Endothelial cell of umbilical vein (primary cell): ENCODE measurements around the gene AKAP13. TPM values are rescaled to one million over a fixed set of nuclear protein-coding genes. Genes with fewer than 3 reads are reported as not detected.

Source experiments
- BruUV-seq: library from RNA; stranded (reverse); fragments of 400-500 nt; replicated peaks from 2 replicates; lab custom pipeline; 2021; lab: Mats Ljungman, UMichigan
- CTCF ChIA-PET: fragments of 300-600, 350-600 bp; sonication (Branson Sonifier 250); formaldehyde crosslinking; loops from one replicate; lab custom pipeline; 2021; ENCODE audit warnings: antibody characterized with exemption, inconsistent platforms; lab: Charles Lee
- POLR2A ChIA-PET: fragments of 300-600, 350-600 bp; sonication (Branson Sonifier 250); formaldehyde crosslinking; loops from one replicate; lab custom pipeline; 2021; ENCODE audit warnings: antibody characterized with exemption, inconsistent platforms; lab: Charles Lee
- DNase-seq: peaks from one replicate; pipeline ENCODE4 v3.0.0-alpha.2; 2011; ENCODE audit warnings: low read depth, low spot score
- FAIRE-seq: peaks from 2 replicates; lab custom pipeline; 2011; peaks lifted over from hg19 to GRCh38; lab: Jason Lieb, UNC
- H2AFZ ChIP-seq: 2 replicates; pipeline ENCODE4 v1.6.0; 2012; ENCODE audit warnings: low read depth, low read length, control low read depth, inconsistent platforms
- H3K27ac ChIP-seq: 2 replicates; pipeline ENCODE4 v1.5.1; 2011; ENCODE audit warnings: low read depth, mild to moderate bottlenecking, control low read depth, low read length, moderate library complexity; ENCODE audit not compliant: insufficient read depth
- H3K27me3 ChIP-seq, 2 experiments: 2 replicates each; pipeline versions ENCODE4 v1.6.0 to v1.6.1; 2011; ENCODE audit warnings: low read length in 2 of 2, mixed read lengths in 1 of 2; ENCODE audit not compliant: control insufficient read depth in 2 of 2, insufficient read depth in 2 of 2
- H3K36me3 ChIP-seq, 2 experiments: 2 replicates in 1 of 2; 3 replicates in 1 of 2; pipeline ENCODE4 v1.5.1; 2011; ENCODE audit warnings: low read length in 2 of 2, mild to moderate bottlenecking in 1 of 2, moderate library complexity in 1 of 2; ENCODE audit not compliant: control insufficient read depth in 2 of 2, insufficient read depth in 2 of 2; ENCODE audit errors: extremely low read depth in 1 of 2
- H3K4me1 ChIP-seq: 3 replicates; pipeline ENCODE4 v1.5.1; 2011; ENCODE audit warnings: mild to moderate bottlenecking, low read length; ENCODE audit not compliant: control insufficient read depth, insufficient read depth; ENCODE audit errors: extremely low read depth
- H3K4me2 ChIP-seq: 2 replicates; pipeline ENCODE4 v1.6.1; 2011; ENCODE audit warnings: low read length, control low read depth, mixed read lengths; ENCODE audit not compliant: insufficient read depth
- H3K4me3 ChIP-seq, 3 experiments: fragments of 200-600 bp in 1 of 3; sonication (generic), shearing (Covaris generic) in 1 of 3; replicated peaks in 1 of 3; 2 replicates each; pipeline ENCODE4 v1.5.1; 2011 to 2016; ENCODE audit warnings: control low read depth in 3 of 3, low read length in 3 of 3, mild to moderate bottlenecking in 2 of 3, inconsistent platforms in 1 of 3, low read depth in 1 of 3, moderate library complexity in 1 of 3; ENCODE audit not compliant: insufficient read depth in 1 of 3
- H3K79me2 ChIP-seq: 2 replicates; pipeline ENCODE4 v1.6.0; 2012; ENCODE audit warnings: low read length, inconsistent platforms; ENCODE audit not compliant: control insufficient read depth, insufficient read depth
- H3K9ac ChIP-seq: replicated peaks from 2 replicates; pipeline ENCODE3; 2011; ENCODE audit warnings: low read length, control low read depth; ENCODE audit not compliant: insufficient read depth; ENCODE audit errors: extremely low read depth
- H3K9me1 ChIP-seq: replicated peaks from 3 replicates; pipeline ENCODE4 v1.6.0; 2011; ENCODE audit warnings: mild to moderate bottlenecking, low read length; ENCODE audit not compliant: control insufficient read depth, insufficient read depth; ENCODE audit errors: extremely low read depth
- H3K9me3 ChIP-seq: replicated peaks from 2 replicates; pipeline ENCODE4 v1.5.1; 2012; ENCODE audit warnings: low read length, inconsistent platforms; ENCODE audit not compliant: control insufficient read depth, insufficient read depth
- H4K20me1 ChIP-seq: replicated peaks from 2 replicates; pipeline ENCODE3; 2011; ENCODE audit warnings: mild to moderate bottlenecking, low read length; ENCODE audit not compliant: control insufficient read depth, insufficient read depth; ENCODE audit errors: extremely low read depth
- CTCF ChIP-seq, 2 donors: IDR thresholded peaks; 1 replicate in 1 of 2; 2 replicates in 1 of 2; pipeline ENCODE4 v1.5.1; 2011; ENCODE audit warnings: low read length in 2 of 2, mild to moderate bottlenecking in 2 of 2, moderate library complexity in 2 of 2, control low read depth in 1 of 2, inconsistent platforms in 1 of 2, low read depth in 1 of 2; ENCODE audit not compliant: insufficient read depth in 1 of 2; ENCODE audit errors: extremely low read depth in 1 of 2
- EZH2 ChIP-seq: IDR thresholded peaks from 2 replicates; pipeline ENCODE4 v1.6.1; 2012; ENCODE audit warnings: borderline replicate concordance, low read depth, mild to moderate bottlenecking, moderate library complexity, low read length, inconsistent platforms; ENCODE audit not compliant: severe bottlenecking
- FOS ChIP-seq: IDR thresholded peaks from 2 replicates; pipeline ENCODE4 v1.6.1; 2011; ENCODE audit warnings: mild to moderate bottlenecking, low read length, moderate library complexity, borderline replicate concordance; ENCODE audit not compliant: insufficient read depth
- GATA2 ChIP-seq: IDR thresholded peaks from 2 replicates; pipeline ENCODE4 v1.7.0; 2011; ENCODE audit warnings: low read depth, mild to moderate bottlenecking, moderate library complexity, mixed read lengths, low read length; ENCODE audit not compliant: insufficient read length, insufficient read depth
- JUN ChIP-seq: IDR thresholded peaks from 2 replicates; pipeline ENCODE4 v1.6.1; 2011; ENCODE audit warnings: borderline replicate concordance, low read depth; ENCODE audit not compliant: insufficient read length, insufficient read depth
- MAX ChIP-seq: IDR thresholded peaks from 2 replicates; pipeline ENCODE4 v1.6.1; 2011; ENCODE audit not compliant: insufficient read depth, insufficient read length
- MYC ChIP-seq: IDR thresholded peaks from one replicate; pipeline ENCODE4 v1.6.1; 2011; ENCODE audit warnings: mild to moderate bottlenecking, low read depth, low read length
- POLR2A ChIP-seq: IDR thresholded peaks from 2 replicates; pipeline ENCODE4 v1.6.1; 2012; ENCODE audit warnings: low read depth, mild to moderate bottlenecking, control low read depth, low read length
- POLR2AphosphoS5 ChIP-seq: IDR thresholded peaks from 2 replicates; pipeline ENCODE4 v1.6.1; 2012; ENCODE audit warnings: low read depth, mild to moderate bottlenecking, control low read depth, low read length, moderate library complexity; ENCODE audit not compliant: insufficient read depth
- dilution Hi-C: fragments of 300-500 bp; cut with MboI; formaldehyde crosslinking; loops from one replicate; pipeline ENCODE4 v1.15.0; 2019; ENCODE audit warnings: low sequenced_read_pairs; ENCODE audit not compliant: extremely low pct_ligation_motif_present
- intact Hi-C: fragments of 100-400 bp; cut with micrococcal nuclease; formaldehyde crosslinking; loops from one replicate; pipeline ENCODE4 v1.10.0; 2022
- polyA plus RNA-seq, 4 experiments: library from polyadenylated mRNA; depleted of rRNA in 3 of 4; stranded (reverse) in 3 of 4; unstranded in 1 of 4; fragments of >200 nt; gene quantifications; 2 replicates each; pipeline versions ENCODE4 v1.2.1 to v1.2.3, GENCODE V29; 2011 to 2012; ENCODE audit warnings: missing spikeins in 1 of 4
- total RNA-seq: library from RNA; stranded (reverse); gene quantifications from 2 replicates; pipeline ENCODE4 v1.2.3, GENCODE V29; 2021

The AKAP13 gene
- total and polyA plus RNA-seq, 2 donors (not counting 3 experiments of a cell fraction or from before 2014, with no cell fraction given), result 22.8 to 87.8 TPM

GRCh38 chr15:85684174-85684710 lies 303.8 kb downstream of the AKAP13 start:
- CTCF ChIA-PET, result no interaction called here
- intact Hi-C loops, result no loop called here

More at GRCh38 chr15:85684174-85684710, 303.8 kb downstream of the AKAP13 start:
- POLR2A ChIA-PET, result no interaction called here
- no peak overlapping the region for H3K27ac ChIP-seq
- no peak for TF ChIP-seq POLR2A
- no peak for TF ChIP-seq POLR2AphosphoS5
- TF ChIP-seq CTCF (IDR thresholded peaks at IDR 0.05; ENCODE audit: extremely low read depth in 1 of 2, insufficient read depth in 1 of 2, low read depth in 1 of 2, low read length in 2 of 2), result no peak
- no peak for TF ChIP-seq EZH2
- no peak for TF ChIP-seq JUN
- TF ChIP-seq MYC, result no peak
- no peak for TF ChIP-seq FOS
- TF ChIP-seq MAX, result no peak
- TF ChIP-seq GATA2, result no peak
- no peak overlapping the region for H3K4me2 ChIP-seq
- FAIRE-seq (no peak), DNase-seq (no peak)
- no peaks in the 10 kb centered on the region for H4K20me1 ChIP-seq
- peaks cover 5 to 7% of the 10 kb centered on the region in 2 experiments for H3K36me3 ChIP-seq
- dilution Hi-C loops, result no loop called here
- H3K4me1 ChIP-seq, result peaks cover 10% of the 10 kb centered on the region
- no peaks in the 10 kb centered on the region for H3K79me2 ChIP-seq
- H3K9me1 ChIP-seq, result no peaks in the 10 kb centered on the region
- H3K9ac ChIP-seq, result no peak overlapping the region
- no peaks in the 10 kb centered on the region for H3K9me3 ChIP-seq
- H2AFZ ChIP-seq, result no peak overlapping the region
- no peak overlapping the region for H3K4me3 ChIP-seq
- BruUV-seq, result no TSS peak
- H3K27me3 ChIP-seq, result no peaks in the 10 kb centered on the region
